NAMALWA (cell line): ENCODE measurements around the gene LTBR.
"Not testable (repeated sequence)": the region's sequence is repeated elsewhere in the genome, so short reads cannot be mapped to it uniquely, and the experiment has no call there.

Experiments used
- DNase-seq: peaks from one replicate; pipeline ENCODE4 v3.0.0-alpha.2; 2015; ENCODE audit warnings: low spot score

The LTBR gene

DNA sequence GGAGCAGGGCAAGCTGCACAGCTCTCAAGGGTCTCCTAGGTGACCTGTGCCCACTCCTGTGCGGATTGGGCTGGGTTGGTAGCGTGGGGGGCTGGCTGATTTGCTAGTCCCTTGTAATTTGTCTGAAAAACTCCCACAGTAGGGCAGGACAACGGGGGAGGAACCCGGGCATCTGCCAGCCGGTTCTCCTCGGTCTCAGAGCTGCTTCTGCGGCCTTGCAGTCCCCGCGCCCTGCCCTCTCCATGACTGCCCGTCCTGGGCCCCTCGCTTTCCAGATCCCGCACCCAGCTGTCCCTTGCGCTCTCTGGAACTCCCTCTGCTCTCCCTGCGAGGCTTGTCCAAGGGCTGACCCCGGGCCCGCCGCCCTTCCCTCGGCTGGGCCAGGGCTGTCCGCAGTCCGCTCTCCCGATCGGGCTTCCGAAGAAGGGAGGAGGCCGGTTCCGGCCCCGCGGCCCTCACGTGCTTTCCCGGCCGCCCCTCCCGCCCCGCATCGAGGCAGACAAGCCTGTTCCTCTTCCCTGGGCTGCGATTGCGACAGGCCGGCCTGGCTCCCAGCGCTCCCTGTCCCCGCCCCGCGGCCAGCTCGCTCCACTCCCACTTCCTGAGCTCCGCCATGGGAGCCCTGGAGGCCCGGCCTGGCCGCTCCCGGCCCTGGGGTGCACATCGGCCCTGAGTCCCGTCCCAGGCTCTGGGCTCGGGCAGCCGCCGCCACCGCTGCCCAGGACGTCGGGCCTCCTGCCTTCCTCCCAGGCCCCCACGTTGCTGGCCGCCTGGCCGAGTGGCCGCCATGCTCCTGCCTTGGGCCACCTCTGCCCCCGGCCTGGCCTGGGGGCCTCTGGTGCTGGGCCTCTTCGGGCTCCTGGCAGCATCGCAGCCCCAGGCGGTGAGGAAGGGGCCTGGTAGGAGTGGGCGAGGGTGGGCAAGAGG, at the start of gene LTBR:
Gene LTBR (plus strand): TSS at position 591 of the 927 bp plus-strand sequence. CDS start 197 bp downstream, at position 788.
- DNase-seq, result no peak

DNA sequence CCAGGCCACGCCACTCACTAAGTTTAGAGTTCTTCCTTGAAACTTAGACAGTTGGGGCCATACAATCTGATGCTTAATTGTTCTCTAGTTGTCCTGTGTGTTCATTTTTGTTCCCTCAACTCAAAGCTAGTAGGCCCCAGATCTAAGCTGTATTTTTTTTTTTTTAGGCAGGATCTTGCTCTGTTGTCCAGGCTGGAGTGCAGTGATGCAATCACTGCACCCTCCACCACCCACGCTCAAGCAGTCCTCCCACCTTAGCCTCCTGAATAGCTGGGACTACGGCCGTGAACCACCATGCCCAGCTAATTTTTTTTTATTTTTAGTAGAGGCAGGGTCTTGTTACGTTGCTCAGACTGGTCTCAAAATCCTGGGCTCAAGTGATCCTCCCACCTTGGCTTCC, 49.6 kb upstream of the LTBR start:
- no peak for DNase-seq

DNA sequence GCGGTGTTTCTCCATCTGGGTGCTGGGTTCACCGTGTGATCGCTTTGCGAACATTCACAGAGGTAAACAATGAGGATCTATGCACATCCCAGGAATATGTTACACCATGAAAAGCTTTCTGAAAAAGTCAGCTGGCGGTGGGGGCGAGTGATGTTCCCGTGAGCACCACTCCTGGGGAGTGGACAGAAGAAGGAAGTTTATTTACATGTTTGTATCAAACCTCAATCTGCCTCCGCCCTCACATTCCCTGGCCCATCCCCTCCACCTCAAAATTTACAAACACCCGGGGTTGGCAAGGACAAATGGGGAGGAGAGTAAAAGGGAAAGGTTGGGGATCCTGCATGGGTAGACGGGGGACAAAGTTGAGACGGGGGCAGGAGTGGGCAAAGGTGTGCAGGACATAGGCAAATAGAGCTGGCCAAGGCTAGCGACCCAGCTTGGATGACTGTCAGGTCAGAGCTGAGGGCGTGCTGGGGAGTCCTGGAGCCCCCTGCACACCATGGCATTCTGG, 49.0 kb upstream of the LTBR start:
- no peak for DNase-seq

DNA sequence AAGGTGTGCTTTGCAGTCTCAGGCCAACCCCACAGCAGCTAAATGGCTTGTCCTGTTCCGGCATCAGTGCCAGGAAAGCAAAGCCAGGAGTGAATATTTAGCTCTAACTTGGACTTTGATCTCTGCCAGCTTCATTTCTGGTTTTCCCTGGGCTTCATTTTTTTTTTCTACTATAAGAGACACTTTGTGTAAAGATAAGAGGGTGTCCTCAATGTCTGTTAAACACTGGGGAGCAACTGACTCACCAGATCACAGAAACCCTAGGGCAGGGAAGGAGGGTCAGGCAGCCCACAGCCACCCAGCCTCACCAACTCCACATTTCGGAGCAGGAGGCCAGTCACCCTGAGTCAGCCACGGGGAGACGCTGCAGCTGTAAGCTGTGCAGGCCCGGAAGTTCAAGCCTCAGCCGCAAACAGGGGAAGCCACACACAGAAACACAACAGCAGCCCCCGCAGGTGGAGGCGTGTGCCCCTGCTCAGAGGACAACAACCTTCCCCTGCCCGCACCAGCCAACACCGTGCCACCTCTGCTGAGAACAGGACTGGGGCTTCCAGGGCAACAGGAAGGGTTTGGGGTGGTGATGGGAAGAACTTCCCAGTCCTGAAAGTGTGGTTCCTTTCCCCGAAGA, 48.4 kb upstream of the LTBR start:
- peak; percentile 94 for DNase-seq

DNA sequence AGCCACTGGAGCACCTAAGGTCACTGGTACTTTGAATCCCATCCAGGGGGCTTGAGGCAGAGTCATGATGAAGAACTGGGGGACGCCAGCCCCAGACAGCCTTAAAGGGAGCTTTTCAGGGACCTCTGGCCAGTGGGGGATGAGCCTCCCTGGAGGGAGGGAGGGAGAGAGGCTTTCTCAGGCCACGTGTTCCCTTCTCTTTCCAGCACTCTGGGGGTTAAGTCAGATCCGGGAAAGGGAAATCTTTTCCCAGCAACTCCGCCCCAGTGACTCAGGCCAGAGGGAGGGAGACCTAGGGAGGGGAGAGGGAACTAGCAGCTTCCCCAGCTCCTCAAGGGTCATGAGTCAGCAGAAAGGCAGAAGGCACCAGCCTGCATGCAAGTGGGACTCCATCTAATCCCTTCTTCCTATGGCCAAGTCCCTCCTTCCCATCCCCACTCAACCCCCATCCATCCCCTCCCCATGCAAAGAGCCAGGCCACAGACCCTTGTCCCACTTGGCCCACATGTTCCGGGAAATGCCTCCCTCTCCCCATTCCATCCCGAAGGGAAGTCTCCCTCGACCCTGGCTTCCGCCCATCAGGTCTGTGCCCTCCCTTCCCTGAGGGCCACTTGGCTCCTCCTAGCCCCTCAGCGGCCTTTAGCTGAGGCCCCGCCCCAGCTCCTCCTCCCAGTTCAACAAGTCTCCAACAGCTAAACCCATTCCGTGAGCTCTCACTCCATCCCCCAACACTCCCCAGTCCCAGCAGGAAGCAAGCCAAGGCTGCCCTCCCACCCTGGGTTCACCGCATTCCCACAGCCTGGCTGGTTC, 47.7 kb upstream of the LTBR start:
- peak; percentile 51 for DNase-seq

DNA sequence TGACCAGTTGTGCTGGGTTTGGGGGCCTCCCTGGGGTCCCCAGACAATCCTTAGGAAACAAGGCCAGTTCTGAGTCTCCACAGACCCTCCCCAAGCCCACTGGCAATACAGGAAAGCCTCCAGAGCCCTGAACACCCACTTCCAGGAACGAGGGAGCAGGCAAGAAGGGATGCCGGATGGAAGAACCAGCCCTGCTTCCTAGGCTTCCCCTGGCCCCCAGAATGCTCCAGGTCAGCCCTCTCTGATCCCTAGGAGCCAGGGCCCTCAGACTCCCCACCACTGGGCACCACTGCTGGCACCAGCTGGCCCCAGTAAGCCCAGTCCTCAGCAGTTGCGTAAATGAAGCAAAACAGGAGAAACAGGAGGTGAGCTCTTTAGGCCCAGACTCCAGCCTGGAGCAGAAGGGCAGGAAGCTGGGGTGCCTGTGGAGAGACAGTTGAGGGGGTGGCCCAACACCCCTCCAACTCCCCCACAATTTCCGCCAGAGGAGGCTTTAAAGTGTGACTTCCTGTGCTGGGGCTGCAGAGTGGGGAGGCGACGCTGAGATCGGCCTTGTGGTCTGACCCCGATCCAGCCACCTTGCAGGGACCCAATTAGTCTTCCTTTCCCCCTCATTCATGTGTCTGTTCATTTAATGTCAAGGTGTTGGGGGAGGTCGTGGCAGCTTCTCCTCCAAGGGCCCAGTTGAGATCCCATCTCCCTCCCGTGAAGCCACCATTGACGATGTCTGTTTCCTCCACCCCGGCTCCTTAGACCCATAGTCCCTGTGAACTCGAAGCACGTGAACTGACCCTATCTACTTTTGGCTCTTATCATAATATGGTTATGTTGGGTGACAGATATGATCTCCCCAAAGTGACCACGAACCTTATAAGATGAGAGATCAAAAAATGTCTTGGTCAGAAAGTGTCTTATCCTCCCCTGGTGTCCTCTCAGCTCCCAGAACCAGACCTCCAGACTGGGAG, 46.8 kb upstream of the LTBR start:
- DNase-seq, result peak; percentile 50

DNA sequence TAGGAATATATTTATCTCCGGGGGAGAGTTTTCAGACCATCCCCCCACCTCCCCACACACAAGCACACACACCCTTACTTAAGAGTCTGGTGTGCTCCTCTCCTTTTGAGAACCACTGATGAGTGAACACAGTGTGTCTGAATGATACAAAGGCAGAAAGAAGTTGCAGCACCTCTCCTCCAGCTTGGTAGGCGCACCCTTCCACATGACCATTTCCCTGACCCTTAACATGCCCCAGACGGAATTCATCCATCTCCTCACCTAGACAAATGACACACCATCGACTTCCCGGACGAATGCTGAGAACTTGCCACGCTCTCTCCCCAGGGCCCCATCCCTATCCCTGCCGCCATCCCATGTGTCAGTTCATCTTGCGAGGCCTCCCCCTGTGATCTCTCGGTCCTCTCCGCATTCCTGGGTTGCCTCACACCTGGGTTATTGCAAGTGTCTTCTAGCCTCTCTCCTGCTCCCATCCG, 46.0 kb upstream of the LTBR start:
- DNase-seq, result no peak

DNA sequence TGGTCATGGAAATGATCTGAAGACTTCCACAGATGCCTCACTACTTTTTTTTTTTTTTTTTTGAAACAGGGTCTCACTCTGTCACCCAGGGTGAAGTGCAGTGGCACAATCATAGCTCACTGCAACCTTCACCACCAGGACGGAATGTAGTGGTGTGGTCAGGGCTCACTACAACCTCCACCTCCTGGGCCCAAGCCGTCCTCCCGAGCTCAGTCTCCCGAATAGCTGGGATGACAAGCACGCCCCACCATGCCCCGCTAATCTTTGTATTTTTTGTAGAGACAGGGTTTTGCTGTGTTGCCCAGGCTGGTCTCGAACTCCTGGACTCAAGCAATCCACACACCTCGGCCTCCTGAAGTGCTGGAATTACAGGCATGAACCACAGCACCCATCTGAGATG, 45.4 kb upstream of the LTBR start:
- not testable (repeated sequence) for DNase-seq

DNA sequence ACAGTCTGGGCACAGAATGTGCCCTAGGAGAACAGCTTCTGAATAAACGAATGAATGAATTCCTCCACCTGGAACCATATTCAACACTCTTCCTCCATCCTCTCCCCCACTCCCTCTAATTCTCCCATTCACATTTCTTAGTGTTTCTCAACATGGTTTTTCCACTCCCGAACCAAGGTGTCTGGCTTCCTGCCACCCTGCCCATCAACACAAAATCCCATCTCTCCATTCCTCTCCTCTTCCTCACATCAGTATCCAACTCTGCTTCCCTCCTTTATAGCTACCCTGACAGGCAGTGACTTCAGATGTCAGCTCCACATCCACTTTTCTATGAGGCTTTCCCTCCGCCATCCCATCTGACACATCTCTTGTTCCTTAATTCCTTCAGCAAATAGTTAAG, 45.0 kb upstream of the LTBR start:
- no peak for DNase-seq

DNA sequence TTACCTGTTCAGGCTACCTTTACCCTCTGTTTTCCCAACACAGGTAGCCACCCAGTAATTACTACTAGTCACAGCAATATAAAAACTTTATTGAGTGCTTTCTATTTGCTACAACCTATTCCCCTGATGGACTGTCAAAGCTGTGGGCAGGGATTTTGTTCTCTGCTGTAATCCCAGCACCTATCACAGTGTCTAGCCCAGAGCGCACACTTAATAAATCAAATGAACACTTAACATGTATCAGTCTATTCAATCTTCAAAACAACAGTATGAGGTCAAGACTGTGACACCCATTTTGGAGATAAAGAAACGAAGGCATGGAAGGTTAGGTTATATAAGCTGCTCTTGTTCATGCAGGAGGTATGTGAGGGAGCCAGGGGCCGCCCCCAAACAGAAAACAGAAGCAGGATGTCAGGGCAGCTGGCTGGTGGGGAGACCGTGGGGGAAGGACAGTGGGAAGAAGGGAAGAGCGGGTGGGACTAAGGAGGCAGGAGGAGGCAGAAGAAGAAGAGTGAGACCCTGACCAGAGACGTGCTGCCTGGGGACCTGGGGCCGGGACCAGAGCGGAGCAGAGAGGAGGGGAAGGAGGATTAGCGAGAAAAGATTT, 43.8 kb upstream of the LTBR start:
- DNase-seq, result peak; percentile 47

DNA sequence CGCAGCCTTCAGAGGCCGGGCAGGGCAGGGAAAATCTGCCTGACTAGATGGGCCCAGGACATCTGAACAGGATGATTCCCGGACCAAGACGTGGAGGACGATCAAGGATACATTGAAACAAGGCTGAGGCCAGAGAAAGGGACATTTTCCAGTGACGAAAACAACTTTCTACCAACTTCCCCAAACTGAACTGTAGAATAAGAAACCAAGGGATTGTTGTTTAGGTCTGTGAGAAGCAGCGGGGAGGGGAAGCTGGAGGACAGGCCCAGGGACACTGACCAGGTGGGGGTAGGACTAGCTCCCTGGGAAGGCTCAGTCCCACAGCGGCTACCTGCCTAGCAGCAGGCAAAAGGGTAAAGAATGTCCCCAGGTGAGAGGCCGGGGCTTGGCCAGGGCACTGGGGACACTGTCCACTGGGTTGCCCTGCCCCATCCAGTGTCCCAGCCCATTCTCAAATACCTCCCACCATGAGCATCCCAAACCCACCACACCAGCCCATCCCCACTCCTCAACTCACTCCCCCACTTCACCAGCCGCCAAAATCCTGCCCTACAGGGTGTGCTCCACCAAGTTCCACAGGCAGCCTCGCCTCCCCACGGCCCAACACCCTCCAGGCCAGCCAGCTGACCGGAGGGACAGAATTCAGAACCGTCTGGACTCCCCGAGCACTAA, 43.1 kb upstream of the LTBR start:
- peak; percentile 49 for DNase-seq

DNA sequence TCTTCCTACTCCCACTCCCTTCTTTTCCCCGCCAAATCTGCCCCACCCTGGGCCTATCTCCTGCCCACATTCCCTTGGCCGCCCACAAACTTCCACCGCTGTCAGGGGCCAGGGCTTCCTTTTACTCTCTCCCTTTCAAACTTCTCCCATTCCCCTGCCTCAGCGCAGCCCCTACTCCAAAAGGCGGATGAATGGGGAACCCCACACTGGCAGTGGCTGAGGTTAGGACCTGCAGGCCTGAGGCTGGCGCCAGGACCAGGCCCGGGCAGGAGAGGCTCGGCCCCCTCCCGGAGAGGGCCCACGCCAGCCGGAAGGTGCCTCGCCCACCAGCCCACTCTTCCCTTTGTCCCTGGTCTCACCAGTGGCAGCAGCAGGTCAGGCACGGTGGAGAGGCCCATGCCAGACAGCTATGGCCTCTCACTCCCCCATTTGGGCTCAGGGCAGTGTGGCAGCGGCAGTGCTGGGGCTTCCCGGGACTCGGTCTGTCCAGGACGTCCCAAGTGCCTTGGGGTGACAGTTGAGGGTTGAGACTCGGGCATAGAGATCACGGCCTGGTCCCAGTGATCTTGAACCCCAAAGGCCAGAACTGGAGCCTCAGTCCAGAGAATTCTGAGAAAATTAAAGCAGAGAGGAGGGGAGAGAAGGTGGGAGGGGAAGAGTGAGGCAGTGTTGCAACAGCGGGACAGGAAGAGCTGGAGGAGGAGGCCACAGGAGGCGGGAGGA, 42.4 kb upstream of the LTBR start, which contains the start of gene TNFRSF1A:
Gene TNFRSF1A (minus strand): TSS at position 660 of the 723 bp plus-strand sequence. CDS start 262 bp downstream, at position 398.
- DNase-seq, result peak; percentile 51

DNA sequence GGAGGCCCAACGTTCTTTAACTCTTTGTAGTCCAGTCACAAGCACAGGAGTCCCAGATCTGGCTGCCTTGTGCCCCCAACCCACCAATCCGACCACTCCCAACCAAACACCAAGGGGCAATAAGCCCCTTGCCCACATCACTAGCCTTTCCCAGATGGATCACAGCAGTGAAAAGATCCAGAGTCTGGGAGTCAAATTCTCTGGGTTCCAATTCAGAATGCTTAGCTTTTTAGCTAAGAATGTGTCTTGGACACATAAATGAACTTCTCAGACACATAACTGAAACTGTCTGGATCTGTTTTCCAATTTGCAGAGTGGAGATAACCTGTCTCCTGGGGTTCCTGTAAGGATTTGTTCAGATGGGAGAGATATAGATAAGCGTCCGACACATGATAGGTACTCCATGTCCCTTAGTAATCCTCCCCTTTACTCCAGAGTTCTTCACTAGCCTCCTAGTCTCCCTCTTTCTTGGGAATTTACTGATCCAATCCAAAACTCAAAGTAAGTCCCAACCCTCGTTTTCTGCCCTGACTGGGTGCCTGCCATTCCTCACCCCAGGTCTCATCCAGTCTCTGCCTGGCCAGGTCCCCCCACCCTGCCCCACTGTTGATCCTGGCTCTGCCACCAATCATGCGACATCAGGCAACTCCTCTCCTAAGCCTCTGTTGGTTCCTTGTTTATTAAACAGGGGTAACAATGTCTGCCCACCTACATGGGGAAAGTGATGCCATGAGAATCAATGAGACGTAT, 41.6 kb upstream of the LTBR start:
- DNase-seq, result no peak

DNA sequence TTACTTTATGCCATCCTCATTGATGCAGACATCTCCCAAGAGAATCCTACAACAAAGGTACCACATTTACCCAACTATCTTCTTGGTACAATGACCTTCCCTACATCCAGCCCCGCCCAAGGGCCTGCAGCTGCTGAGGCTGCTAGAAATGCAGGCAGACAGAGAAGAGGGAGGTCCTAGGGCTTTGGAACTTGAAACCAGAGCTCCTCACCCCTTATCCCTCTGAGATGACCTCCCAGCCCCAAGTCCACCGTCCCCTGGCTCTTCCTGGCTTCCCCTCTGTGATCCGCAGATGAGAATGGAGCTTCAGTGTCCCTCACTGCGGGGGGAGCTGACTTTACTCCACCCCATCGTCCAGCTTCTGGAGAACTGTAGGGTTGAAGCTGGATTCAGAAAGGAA, 40.4 kb upstream of the LTBR start:
- DNase-seq, result no peak

DNA sequence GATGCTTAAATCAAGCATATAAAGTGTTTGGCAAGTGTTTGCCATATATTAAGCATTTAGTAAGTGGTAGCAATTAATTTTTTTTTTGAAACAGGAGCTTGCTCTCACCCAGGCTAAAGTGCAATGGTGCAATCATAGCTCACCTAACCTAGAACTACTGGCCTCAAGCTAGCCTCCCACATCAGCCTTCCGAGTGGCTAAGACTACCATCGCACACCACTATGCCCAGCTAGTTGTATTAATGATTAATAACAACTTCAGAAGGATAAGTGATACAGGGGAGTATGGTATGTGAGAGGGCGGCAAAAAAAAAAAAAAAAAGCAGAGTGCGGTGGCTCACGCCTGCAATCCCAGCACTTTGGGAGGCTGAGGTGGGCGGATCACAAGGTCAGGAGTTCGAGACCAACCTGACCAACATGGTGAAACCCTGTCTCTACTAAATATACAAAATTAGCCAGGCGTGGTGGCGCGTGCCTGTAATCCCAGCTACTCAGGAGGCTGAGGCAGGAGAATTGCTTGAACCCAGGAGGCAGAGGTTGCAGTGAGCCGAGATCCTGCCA, 39.8 kb upstream of the LTBR start:
- DNase-seq, result not testable (repeated sequence)

DNA sequence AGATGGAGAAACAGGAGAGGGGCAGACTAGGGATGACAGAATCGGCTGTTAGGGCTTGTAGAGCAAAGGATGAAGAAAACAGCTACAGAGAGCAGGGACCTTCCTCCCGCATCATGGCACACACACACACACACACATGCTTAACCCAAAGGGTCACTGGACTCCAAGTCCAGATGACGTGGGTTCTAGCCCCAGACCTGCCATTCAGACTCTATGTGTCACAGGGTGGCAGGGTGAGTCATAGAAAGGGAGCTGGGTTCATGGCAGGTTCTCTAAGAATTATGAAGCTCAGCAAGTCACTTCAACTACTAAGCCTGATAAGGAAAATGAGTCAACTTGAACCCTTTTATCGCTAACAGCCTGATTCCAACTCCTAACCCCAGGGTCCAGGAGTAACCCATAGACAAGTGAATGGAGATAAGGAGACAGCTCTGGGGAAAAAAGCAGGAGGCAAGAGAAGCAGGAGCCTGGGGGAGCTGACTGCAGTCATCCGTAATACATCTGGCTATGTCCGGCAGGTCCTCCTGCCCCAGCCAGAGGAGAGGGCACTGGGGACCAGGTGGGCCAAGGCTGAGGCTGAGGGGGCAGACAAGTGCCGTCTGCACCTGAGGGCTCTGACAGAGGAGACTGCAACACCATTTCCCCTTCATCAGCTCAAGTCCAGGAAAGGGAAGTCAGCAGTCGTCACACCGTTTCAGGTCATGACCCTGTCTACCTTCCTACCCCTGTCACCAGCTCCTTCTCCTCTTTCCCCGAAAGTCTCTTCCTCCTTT, 38.5 kb upstream of the LTBR start:
- DNase-seq, result no peak

DNA sequence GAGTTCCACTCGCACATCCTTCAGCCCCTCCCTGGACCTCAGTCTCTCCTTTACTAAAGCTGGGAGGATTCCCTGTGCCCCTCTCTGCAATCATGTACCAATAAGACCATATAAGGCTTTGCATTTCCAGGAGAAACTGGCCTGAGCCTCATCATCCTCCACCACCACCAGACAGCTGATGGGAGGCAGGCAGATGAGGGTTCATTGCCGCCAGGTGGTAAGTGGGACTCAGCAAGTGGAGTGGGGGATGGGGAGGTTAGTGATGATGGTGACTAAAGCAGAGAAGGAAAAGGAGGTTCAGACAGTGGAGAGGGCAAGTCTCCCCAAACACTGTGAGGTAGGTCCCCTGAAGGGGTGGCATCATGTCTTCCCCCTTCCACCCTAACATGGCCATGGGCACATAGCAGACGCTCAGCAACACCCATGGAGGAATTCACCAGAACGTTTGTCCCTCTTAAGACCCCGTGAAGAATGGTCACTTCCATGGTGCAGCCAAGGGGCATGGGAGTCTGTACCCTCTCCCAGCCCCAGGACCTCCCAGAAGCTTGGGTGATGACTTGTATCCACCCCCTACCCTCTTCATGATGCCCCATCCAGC, 37.6 kb upstream of the LTBR start:
- DNase-seq, result no peak
